Measurements from ENCODE around the gene PSMC3IP. TPM values are rescaled to one million over a fixed set of nuclear protein-coding genes. Genes with fewer than 3 reads are reported as not detected.

The PSMC3IP gene
- total RNA-seq, 1 experiment from 2014 or later: 25.2 TPM

- Histone ChIP-seq H3K4me1 (peaks cover 6% of the 10 kb centered on the region; the same call in 1 of the 2 replicates), H3K9me3 (no peaks in the 10 kb centered on the region), H3K27me3 (replicated peaks; ENCODE audit: control insufficient read depth, insufficient read depth, low read length) (no peaks in the 10 kb centered on the region), H3K36me3 (ENCODE audit: control insufficient read depth, insufficient read depth, low read length) (no peaks in the 10 kb centered on the region), H3K4me3 (ENCODE audit: low read depth, low read length) (peak within 1 kb of the TSS; percentile 72)
- H3K27me3 Mint-ChIP-seq (ENCODE audit: insufficient read depth, unreplicated experiment): no peaks in the 10 kb centered on the region
- peak within 1 kb of the TSS; percentile 77 for H3K27ac Mint-ChIP-seq (ENCODE audit: unreplicated experiment)
- DNase-seq: peak; percentile 99
- peak; percentile 21 to 51 for TF ChIP-seq CTCF (IDR thresholded peaks at IDR 0.05; ENCODE audit: insufficient read depth in 1 of 2, low read depth in 1 of 2, low read length in 1 of 2, severe bottlenecking in 1 of 2, unreplicated experiment in 1 of 2)
- BruUV-seq (replicated peaks): no TSS peak
- peak within 1 kb of the TSS; percentile 90 for H3K4me3 Mint-ChIP-seq (ENCODE audit: unreplicated experiment)
- ChIA-PET CTCF (interaction anchor here (0.6 to 3.3 kb wide), 13 partner anchors 9 to 389 kb away, joined by 3 to 37 read pairs (median 4); partner anchors contain the start of genes BECN1, PLEKHH3, PSMC3IP and RPL27), POLR2A (interaction anchor here (0.6 to 3.2 kb wide), 20 partner anchors 9 to 760 kb away, joined by 3 to 26 read pairs (median 4); partner anchors contain the start of genes CAVIN1, EZH1, PLEKHH3 and PSMC3IP)
- peaks cover 13% of the 10 kb centered on the region for H3K4me1 Mint-ChIP-seq (ENCODE audit: low read depth, unreplicated experiment)
- peaks cover 27% of the 10 kb centered on the region for H3K36me3 Mint-ChIP-seq (ENCODE audit: insufficient read depth, unreplicated experiment)
- no peaks in the 10 kb centered on the region for H3K9me3 Mint-ChIP-seq (ENCODE audit: unreplicated experiment)
- intact Hi-C loops (cut with micrococcal nuclease; ENCODE audit: unreplicated experiment): loop anchor here (1.0 to 2.0 kb wide), 2 partner anchors 30 to 68 kb away; no protein-coding TSS in a partner anchor
Observed at GRCh38 chr17:42609182-42609813, 31.8 kb upstream of the PSMC3IP start, which contains the start of the genes RETREG3 and TUBG1. Gene RETREG3 (minus strand): TSS chr17:42609374. CDS start chr17:42609324, 50 bp downstream. Gene TUBG1 (plus strand): TSS chr17:42609683. CDS start chr17:42609738, 55 bp downstream.

GRCh38 chr17:42608305-42609181 lies 31.0 kb upstream of the PSMC3IP start:
- Histone ChIP-seq H3K27me3 (replicated peaks; ENCODE audit: control insufficient read depth, insufficient read depth, low read length) (no peaks in the 10 kb centered on the region), H3K4me3 (ENCODE audit: low read depth, low read length) (peak overlapping the region; percentile 70), H3K36me3 (ENCODE audit: control insufficient read depth, insufficient read depth, low read length) (no peaks in the 10 kb centered on the region), H3K9me3 (no peaks in the 10 kb centered on the region), H3K4me1 (peaks cover 6% of the 10 kb centered on the region; the same call in 1 of the 2 replicates)
- Mint-ChIP-seq H3K4me3 (ENCODE audit: unreplicated experiment) (peak overlapping the region; percentile 90), H3K36me3 (ENCODE audit: insufficient read depth, unreplicated experiment) (peaks cover 22% of the 10 kb centered on the region), H3K9me3 (ENCODE audit: unreplicated experiment) (no peaks in the 10 kb centered on the region), H3K4me1 (ENCODE audit: low read depth, unreplicated experiment) (peaks cover 13% of the 10 kb centered on the region), H3K27ac (ENCODE audit: unreplicated experiment) (peak overlapping the region; percentile 77), H3K27me3 (ENCODE audit: insufficient read depth, unreplicated experiment) (no peaks in the 10 kb centered on the region)
- TF ChIP-seq CTCF (IDR thresholded peaks at IDR 0.05; ENCODE audit: insufficient read depth in 1 of 2, low read depth in 1 of 2, low read length in 1 of 2, severe bottlenecking in 1 of 2, unreplicated experiment in 1 of 2): no peak
- intact Hi-C loops (cut with micrococcal nuclease; ENCODE audit: unreplicated experiment): loop anchor here (1.0 to 2.0 kb wide), 2 partner anchors 30 to 69 kb away; no protein-coding TSS in a partner anchor
- ChIA-PET POLR2A (interaction anchor here (0.6 to 3.2 kb wide), 17 partner anchors 10 to 690 kb away, joined by 3 to 26 read pairs (median 5); partner anchors contain the start of genes EZH1, PLEKHH3, PSMC3IP and RPL27), CTCF (interaction anchor here (0.6 to 3.3 kb wide), 11 partner anchors 8 to 390 kb away, joined by 3 to 37 read pairs (median 4); partner anchors contain the start of genes BECN1, PLEKHH3, PSMC3IP and RPL27)
- BruUV-seq (replicated peaks): no TSS peak
- no peak for DNase-seq
